Activated T-cell treated with anti-CD3 and anti-CD28 coated beads for 1 hour (primary cell): Measurements from ENCODE around the gene OSMR.

Experiments
- DNase-seq: peaks from one replicate; pipeline ENCODE4 v3.0.0-alpha.2; 2020; ENCODE audit warnings: low read depth

The OSMR gene

DNA sequence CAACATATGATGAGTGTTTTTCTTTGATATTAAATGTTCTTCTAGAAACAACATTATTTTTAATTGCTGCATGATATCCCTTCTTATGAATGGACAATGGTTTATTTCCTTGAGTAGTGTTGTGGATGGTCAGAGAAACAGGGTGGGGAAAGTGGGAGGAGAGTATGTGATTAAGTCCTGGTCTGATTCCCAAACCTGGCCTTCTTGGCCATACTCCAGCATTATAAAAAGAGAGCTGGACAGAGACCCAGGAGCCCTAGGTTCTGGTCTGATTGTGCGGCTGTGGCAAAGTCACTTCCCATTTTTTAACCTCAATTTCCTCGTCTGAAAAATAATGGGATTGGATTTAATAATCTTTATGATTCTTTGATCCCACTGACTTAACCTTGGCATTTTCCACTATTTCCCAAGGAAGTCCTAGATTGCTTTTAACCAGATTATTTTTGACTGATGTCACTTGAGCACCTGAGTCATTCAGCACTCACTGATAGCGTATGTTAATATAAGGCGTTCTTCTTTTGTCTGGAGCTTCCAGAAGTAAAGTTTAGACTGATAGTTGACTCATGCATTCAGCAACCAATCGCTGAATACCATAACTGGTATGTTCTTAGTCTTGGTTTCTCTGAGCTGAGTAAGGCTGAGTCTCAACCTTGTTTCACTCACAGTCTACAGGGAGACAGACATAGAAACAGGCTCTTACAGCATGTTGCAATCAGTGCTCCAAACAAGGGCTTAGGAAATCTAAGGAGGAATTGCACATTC is 26.2 kb downstream of the OSMR start:
- DNase-seq: no peak

DNA sequence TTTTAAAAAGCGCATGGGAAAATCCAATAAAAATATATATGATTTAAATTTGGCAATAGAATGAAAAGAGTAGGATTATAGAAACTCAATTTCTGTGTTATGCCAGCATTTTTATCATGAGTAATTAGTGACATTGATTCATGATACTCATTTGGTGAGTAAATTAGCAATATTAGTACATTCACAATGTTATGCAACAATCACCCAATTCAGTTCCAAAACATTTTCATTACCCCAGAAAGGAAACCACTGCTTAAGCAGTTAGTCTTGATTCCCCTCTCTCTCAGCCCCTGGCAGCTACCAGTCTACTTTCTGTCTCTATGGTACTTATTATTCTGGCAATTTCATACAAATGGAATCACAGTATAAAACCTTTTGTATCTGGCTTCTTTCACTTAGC is 27.0 kb downstream of the OSMR start:
- no peak for DNase-seq

DNA sequence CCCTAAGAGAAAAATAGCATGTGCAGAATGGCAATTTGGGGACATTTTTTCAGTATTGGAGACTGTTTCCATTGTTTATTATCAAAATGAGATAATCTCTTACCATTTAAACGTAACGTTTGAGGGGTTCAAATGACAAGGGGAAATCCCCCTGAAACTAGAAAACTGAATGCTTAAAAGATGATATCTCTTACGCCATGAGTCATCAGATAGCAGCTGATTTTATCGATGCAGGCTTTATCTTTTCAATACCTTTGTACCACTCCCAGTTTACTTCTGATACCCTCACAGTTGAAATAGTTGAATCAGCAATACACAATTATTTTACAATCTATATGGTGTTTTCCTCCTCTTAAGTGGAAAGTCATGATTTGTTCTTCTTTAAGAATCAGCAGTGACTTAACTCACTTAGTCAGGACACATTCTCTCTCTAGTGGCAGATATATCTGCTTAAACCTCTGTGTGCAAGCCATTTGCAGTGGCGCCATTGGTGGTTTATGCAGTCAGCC is 29.2 kb downstream of the OSMR start:
- DNase-seq: no peak

DNA sequence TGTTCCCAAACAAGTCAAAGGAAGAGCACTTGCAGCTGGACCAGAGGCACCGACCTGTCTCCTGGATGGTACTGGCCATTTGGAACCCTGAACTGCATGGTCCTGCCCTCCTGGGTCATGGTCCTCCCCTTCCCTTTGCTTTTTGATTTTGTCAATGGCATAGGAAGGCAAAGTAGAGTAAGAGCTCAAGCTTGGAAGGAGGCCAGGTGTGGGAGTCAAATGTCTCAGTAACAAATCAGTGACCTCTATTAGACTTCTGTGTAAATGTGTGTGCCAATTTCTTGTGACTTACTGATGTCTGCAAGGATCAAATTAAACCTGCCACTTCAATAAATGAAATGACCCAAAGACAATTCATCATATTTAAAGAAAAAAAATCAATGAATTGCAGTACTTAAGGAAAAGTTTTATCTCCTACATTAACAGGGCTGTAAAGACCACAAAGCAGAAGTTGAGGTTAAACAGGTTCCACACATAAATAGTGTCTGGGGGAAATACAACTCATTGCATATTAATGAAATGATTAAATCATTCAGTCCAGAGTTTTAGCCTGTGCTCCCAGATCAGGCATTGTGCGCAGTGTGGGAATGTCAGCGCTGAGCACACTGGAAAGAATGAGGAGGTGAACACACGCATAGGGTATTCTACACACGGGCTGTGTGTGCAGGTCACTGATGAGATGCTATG is 32.7 kb downstream of the OSMR start:
- no peak for DNase-seq

DNA sequence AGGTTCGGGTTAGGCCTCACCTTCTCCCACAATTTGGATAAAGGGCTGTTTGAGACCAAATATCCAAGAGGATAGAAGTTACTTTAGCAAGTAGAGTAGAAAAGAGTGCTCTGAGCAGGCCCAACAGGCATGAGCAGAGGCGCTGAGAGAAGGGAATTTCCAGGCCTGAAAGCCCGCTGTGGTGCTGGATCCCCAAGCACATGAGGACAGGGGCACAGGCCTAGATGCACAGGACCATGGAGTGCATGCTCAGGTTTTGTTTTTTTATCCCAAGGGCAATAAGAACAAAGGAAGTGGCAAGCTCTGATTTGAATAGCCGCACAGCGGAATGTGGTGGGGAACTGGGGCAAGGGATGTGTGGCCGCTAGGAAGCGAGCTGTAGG is 33.3 kb downstream of the OSMR start:
- DNase-seq: no peak

DNA sequence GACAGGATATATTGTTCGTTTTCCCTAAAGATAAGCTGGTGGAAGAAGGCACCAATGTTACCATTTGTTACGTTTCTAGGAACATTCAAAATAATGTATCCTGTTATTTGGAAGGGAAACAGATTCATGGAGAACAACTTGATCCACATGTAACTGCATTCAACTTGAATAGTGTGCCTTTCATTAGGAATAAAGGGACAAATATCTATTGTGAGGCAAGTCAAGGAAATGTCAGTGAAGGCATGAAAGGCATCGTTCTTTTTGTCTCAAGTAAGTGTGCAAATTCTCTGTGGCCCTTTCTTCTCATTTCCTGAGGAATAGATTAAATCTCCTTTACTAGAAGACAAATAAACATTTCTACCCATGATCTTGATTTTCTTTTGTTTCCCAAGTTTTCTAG is 38.0 kb downstream of the OSMR start:
- DNase-seq: no peak

DNA sequence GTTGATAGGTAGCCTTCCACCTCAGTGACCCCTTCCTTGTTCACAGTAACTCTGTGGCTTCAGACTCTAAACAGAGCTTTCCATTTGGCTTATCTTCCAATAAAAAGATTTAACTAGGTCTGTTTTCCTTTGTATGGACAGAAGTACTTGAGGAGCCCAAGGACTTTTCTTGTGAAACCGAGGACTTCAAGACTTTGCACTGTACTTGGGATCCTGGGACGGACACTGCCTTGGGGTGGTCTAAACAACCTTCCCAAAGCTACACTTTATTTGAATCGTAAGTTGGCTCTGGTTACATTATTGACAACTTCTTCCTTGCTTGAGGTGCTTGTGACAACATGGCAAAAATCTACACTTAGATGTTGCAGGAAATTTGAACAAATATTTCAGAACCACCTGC is 39.4 kb downstream of the OSMR start:
- no peak for DNase-seq

DNA sequence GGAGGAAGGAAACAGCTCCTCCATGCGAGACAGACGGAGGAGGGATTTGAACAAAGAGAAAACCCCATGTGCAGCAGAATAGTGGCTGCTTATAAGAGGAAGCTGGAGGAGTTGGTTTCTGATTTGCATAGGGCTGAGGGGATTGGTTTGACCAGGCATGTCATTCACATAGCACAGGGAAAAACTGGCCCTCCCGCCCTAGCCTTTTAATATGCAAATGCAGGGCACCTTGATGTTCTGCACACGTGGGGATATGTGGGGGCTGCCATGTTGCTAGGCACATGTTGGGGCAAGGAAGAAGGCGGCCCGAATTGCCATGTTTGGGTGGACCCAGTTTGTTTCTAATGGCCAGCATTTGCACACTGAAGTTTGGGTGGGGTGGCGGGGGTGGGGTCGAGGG is 42.2 kb downstream of the OSMR start:
- no peak for DNase-seq

DNA sequence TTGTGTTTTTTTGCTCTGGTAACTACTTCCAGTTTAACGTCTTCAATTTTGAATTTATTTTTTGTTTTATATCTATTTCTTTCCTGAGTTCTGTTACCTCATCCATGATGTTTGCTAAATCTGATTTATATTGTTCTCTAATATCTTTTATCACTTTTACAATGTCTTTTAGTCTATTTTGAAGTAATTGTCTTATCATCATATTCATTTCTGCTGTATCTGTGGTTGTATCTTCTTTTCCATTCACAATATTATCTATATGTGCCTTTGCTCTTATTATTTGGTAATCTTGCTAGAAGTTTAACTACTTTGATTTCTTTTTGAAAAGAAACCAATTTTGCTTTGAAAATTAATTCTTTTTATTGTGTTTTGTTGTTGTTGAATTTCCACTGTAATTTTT is 43.6 kb downstream of the OSMR start:
- no peak for DNase-seq

DNA sequence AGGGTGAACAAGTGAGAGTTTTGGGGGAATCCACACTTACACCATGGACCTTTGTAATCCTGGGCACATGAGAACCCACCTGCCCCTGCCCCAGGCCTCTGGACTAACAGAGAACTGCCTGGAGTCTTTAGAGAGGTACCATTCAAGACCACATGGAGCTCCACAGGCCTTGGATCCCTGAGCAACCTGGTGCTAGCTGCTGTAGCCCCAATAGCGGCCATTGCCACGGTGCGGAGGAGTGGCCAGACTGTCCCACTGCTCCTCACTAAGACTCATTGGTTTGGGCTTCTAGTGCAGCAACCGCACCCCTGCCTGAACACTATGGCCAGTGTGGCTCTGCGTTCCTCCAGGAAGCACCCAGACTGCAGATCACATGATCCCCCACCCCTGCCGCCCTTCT is 45.8 kb downstream of the OSMR start:
- DNase-seq: no peak

DNA sequence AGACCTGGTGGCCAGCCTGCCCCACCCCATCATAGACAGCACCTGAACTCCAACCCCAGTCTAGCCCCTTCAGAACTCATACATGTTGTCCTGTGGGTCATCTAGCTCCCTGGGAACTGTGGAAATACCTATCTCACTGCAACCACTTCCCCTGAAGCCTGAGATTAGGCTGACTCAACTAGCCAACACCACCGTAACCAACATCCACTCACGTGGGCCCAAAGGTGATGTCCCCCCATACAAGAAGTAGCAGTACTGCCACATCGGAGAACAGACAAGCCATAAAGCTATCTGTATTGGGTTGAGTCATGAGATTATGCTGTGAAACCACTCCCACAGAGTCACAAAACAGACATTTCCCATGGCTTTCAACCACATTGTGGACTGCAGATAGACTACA is 46.6 kb downstream of the OSMR start:
- no peak for DNase-seq

DNA sequence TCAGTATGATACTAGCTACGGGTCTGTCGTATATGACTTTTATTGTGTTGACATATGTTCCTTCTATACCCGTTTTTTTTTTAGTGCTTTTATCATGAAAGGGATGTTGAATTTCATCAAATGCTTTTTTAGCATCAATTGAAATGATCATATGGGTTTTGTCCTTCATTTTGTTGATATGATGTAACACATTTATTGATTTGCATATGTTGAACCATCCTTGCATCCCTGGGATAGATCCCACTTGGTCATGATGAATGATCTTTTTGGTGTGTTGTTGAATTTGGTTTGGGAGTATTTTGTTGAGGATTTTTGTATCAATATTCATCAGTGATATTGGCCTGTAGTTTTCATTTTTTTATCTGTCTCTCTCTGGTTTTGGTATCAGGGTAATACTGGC is 50.9 kb downstream of the OSMR start:
- no peak for DNase-seq

DNA sequence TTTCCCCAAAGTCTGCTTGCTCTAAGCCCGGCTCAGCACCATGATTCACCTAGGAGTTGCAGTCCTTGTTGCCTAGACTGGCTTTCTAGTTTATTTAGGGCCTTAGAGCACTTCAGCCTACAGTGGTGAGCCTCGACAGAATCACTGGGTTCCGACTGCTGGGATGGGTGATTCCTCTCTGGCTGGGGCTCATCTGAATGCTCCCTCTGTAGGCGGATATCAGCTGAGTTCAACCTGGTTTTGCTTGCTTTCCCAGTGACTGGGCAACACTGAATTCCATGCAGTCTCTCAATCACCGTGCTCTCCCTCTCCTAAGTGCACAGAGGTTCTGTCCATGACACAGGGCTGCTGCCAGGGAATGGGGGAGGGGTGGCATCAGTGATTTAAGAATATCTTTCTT is 54.1 kb downstream of the OSMR start:
- DNase-seq: no peak

DNA sequence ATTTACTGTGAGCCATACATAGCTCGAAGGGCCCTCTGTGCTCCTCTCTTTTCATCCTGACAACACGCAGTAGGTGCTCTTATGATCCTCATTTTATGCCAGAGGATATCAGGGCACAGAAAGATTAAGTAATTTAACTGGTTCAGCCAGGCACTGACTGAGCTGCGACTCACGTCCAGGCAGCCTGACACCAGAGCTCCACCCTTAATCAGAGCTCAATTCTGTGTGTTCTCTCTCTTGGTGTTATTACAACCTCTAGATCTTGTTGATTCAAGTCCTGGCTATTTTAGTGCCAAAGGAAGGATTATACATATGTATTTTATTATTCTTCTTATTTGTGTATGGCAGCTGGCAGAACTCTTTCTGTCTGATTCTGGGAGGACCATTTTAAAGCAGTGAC is 59.7 kb downstream of the OSMR start:
- no peak for DNase-seq

DNA sequence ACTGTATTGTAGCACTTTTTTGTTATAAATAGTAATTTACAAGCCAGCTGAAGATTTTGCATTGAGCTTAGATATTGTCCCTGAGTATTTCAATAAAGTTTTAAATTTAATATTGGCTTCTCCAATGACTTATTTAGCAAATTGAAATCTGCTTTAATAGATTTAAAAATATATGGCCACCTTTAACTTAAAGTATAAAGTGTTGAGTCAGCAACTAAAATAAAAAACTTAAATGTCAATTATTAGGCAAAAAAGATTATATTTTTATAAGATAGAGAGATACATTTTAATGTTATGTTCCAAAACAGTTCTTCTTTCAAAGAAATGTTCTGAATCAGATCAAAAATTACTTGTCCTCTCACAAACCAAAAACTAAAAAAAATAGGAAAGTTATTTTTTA is 60.7 kb downstream of the OSMR start:
- no peak for DNase-seq

DNA sequence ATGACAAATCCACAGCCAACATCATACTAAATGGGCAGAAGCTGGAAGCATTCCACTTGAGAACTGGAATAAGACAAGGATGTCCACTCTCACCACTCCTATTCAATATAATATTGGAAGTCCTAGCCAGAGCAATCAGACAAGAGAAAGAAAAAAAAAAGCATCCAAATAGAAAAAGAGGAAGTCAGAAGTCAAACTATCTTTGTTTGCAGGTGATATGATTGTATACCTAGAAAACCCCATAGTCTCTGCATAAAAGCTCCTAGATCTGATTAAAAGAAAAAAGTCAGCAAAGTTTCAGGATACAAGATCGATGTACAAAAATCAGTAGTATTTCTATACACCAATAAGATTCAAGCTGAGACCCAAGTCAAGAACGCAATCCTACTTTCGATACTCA is 66.1 kb downstream of the OSMR start:
- DNase-seq: no peak

DNA sequence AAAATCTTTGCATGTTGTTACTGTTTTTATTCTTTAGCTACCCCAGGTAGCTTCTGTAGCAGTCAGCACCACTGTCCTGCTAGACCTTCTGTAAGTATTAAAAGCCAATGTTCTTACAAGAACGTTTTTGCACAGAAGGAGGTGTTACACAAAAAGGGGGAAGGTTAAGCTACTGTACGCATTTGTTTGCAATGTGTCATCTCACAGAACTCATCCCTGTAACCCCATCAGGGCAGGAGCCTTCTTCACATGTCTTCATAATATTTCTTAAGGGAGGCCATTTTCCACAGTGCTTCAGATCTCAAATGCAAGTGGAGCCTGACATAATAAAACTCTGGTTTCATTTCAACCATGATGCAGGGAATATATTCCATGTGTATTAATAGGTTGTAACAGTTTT is 67.9 kb downstream of the OSMR start:
- DNase-seq: no peak

DNA sequence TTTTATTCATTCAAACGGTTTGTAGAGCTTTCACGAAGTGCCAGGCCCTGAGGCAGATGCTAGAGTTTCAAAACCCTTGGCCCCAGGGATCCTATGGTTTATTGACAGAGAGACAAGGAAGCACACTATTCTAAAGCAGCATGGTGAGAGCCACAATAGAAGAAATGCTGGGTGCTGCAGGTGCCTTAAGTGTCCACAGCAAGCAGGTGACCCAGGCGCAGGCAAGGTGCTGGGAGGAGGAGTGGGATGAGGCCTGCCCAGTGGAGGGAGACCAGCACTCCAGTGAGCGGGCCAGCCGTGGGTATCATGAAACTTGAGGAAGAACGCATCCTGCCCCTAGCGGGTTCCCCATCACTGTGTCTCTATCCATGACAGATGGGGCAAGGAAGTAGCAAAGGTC is 71.0 kb downstream of the OSMR start:
- no peak for DNase-seq

DNA sequence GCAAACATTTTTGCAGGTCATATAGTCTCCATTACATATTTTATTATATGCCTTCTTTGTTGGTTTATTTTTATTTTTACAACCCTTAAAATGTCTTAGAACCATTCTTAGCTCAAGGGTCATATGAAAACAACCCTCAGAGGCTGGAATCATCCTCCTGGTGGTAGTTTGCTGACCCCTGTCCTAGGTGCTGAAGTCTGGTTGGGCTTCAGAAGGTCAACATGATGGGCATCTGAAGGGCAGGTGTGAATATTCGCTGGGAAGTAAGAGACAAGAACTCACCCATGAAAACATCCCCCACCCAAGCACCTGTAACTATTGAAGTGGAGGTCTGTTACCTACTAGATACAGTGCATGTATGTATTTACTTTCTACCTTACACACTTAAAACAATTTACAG is 75.4 kb downstream of the OSMR start:
- no peak for DNase-seq

DNA sequence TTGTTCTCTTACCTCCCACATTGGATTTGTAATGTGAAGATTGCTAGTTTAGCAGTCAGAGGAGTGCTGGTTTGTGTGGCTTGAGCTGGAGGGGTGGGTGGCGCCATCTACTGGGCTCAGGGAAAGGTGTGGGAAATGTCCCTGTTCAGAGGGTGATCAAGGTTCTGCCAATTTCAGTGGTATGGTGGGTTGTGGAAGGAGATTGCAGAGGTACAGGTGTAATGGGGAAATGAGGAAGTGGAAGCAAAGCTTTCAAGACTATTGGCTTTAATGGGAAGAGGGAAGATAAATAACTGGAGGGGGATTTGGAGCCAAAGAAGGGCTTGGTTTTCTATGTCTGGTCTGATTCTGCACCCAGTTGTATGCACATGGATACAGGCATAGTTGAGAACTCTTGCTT is 76.4 kb downstream of the OSMR start:
- peak; percentile 16 for DNase-seq

DNA sequence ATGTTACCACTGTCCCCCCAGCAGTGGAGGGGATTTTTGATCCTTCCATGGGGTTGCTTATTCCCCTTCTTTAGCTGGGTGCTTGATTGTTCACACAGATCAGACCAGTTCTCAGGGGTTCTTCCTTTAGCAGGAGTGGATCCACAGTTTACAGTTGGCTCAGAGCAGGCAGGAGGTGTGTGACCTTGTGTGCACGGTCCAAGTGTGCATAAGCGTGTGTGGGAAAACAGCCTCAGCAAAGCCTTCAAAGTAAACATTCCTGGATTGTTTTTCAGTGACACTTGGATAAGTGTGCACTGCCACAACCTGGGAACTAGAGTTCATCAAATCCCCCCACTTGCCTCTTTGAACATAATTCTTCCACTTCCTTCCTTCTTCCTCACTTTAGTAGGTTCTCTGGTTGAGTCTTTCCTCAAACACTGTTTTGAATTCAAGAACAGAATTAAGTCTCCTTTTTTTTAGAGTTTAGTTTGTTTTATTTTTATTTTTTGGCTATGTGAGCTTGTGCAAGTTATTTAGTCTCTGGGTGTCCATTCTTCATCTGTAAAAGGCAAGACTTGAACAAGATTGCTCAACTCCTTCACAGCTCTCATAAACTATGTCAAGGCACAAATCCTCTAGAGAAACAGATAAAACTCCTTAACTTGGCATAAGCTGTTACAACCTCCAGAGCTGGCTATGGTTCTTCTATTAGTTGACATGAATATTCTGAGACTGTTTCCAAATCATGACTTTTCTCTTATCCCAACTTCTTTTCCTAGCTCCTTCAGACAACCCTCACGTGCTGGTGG is 78.0 kb downstream of the OSMR start:
- no peak for DNase-seq

DNA sequence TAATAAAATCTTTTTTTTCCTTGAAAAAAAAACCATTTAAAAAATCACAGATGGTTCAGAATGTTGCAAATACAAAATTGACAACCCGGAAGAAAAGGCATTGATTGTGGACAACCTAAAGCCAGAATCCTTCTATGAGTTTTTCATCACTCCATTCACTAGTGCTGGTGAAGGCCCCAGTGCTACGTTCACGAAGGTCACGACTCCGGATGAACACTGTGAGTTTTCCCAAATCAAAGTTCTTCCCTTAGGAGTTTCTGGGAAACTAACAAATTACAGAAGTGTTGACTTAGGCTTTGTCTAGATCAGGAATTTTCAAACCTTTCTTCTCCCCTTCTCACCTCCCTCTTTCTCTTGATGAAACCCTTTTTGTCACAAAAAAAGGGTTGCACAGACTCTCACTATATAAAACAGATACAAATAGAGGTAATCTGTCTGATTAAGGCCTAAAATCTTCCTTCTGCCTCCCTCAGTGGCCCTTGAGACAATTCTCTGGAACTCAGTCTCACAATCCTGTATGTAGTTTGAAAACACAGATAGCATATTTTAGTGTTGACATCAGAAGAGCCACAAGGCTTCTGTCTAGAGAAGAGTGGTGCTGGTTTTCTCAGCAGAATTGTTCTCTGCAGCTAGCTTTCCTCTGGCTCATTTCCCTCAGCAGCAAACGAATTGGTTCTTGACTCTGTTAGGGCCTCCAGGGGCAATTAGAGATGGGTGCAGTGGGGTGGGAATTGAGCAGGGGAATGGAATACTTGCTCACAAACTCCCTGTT is 79.5 kb downstream of the OSMR start:
- no peak for DNase-seq
